Stimulated activated naive CD4-positive, alpha-beta T cell (primary cell): ENCODE measurements around the gene ABCA5.
"Not testable (repeated sequence)": the region's sequence is repeated elsewhere in the genome, so short reads cannot be mapped to it uniquely, and the experiment has no call there.

ENCODE experiments used
- DNase-seq, 6 experiments: peaks; one replicate each; lab custom pipeline; 2025; lab: John Stamatoyannopoulos, UW

Gene ABCA5

DNA sequence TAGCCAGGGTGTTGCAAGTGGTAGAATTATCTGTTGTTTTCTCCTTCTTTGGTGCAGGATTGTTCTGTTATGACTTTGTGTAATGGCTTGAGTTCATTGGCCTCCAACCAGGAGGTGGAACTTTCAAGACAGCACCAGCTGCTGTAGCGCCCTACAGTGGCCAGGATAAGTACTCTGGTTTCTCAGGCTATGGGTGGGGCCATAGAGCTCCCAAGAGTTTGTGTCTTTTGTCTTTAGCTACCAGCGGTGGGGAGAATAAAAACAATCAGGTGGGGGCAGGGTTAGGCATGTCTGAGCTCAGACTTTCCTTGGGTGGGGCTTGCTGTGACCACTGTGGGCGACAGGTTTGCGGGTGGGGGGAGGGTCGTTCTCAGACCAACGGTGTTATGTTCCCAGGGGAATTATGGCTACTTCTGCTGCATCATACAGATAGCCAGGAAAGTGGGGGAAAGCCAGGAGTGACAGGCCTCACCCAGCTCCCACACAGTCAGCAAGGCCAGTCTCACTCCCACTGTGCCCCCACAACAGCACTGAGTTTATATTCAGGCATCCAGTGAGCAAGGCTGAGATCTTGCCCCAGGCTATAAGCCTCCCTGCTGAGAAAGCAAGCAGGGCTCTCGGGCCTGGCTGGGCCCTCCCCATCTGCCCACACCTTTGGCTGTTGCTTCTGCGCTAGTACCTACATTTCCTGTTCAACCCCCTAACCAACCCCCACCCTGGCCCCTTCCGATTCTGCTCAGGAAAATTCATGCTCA lies 113.7 kb downstream of the ABCA5 start:
- no peak for DNase-seq

DNA sequence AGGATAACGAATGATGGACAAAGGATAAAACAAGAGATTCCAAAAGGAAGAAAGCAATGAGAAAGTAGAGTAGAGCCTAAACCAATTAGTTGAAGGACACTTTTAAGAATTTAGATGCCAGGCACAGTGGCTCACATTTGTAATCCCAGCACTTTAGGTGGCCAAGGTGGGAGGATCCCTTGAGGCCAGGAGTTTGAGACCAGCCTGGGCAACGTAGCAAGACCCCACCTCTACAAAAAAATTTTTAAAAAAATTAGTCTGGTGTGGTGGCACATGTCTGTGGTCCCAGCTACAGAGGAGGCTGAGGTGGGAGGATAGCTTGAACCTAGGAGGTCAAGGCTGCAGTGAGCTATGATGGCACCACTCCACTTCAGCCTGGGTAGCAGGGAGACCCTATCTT lies 118.3 kb downstream of the ABCA5 start:
- no peak for DNase-seq

DNA sequence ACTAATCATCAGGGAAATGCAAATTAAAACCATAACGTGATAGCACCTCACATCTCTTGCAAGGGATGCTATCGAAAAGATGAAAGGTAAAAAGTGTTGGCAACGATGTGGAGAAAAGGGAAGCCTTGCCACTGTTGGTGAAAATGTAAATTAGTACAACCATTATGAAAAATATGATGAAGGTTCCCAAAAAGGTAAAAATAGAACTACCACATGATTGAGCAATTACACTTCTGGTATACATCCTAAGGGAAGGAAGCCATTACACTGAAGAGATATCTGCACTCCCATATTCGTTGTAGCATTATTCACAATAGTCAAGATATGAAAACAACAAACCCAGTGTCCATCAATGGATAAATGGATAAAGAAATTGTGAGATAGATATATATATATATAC lies 119.8 kb downstream of the ABCA5 start:
- no peak for DNase-seq

DNA sequence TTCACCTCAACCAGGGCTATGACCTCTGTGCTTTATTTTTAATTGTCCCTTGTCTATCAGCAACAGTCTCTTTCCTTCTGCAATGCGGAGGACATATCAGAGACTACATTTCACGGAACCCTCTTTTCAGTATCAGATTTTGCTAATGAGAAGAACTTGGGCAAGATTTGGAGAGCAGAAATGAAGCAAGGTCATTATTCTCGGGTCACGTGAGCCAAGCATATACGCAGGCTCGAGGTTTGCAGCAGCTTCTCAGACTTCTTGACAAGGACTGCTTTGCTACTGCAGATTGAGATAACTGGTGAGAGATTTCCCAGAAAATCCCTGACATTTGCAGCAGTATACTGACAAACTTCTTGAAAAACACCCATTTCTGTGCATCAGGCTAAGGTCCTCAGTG lies 128.7 kb downstream of the ABCA5 start:
- DNase-seq, result no peak

DNA sequence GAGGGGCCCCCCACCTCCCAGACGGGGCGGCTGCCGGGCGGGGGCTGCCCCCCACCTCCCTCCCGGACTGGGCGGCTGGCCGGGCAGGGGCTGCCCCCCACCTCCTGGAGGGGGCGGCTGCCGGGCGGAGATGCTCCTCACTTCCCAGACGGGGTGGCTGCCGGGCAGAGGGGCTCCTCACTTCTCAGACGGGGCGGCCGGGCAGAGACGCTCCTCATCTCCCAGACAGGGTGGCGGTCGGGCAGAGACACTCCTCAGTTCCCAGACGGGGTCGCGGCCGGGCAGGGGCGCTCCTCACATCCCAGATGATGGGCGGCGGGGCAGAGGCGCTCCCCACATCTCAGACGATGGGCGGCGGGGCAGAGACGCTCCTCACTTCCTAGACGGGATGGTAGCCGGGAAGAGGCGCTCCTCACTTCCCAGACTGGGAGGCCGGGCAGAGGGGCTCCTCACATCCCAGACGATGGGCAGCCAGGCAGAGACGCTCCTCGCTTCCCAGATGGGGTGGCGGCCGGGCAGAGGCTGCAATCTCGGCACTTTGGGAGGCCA lies 130.8 kb downstream of the ABCA5 start:
- not testable (repeated sequence) for DNase-seq
